Measurements from ENCODE around the gene ITPR2. TPM values are rescaled to one million over a fixed set of nuclear protein-coding genes. Genes with fewer than 3 reads are reported as not detected.
"Not testable (repeated sequence)": the region's sequence is repeated elsewhere in the genome, so short reads cannot be mapped to it uniquely, and the experiment has no call there.

The ITPR2 gene
- total and polyA plus RNA-seq, 4 donors, result 1.5 to 84.8 (median 21.8) TPM

DNA sequence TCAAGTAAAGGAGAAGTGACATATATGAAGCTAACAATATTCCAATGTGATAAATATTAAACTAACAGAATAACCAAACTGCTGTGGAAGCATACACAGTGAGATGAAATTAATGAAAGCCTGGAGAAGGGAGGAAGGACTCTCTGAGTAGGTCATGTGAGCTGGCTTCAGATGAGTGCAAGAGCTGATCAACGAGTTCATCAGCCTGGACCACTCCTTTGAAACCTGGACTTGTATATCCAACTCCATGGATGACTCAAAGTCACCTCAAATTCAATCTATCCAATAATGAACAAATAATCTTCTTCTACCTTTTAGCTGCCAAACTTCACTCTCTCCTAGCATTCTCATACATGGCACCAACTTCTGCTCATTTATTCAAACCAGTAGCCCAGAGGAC lies 391.6 kb downstream of the ITPR2 start:
- WGBS, 2 donors, result 81 to 94% methylated on average over 1 of the region's 1 CpG
- no peak overlapping the region for H3K4me3 ChIP-seq (ENCODE audit: low read length in 2 of 2)
- no peaks in the 10 kb centered on the region for H3K4me1 ChIP-seq (ENCODE audit: control insufficient read depth in 1 of 2, insufficient read depth in 2 of 2, low read length in 2 of 2)
- intact Hi-C loops (cut with DNase I), result no loop called here
- no peak for ATAC-seq (ENCODE audit: low FRiP score)
- no peak overlapping the region for H3K27ac ChIP-seq (ENCODE audit: low read depth in 1 of 2, low read length in 2 of 2)
- H3K9me3 ChIP-seq (ENCODE audit: control insufficient read depth, low read length), result no peaks in the 10 kb centered on the region
- H3K36me3 ChIP-seq (ENCODE audit: control insufficient read depth in 1 of 2, insufficient read depth in 2 of 2, low read length in 1 of 2), result no peaks in the 10 kb centered on the region
- DNase-seq, result no peak
- H3K27me3 ChIP-seq (ENCODE audit: control insufficient read depth in 1 of 2, insufficient read depth in 2 of 2, low read length in 1 of 2), result no peaks in the 10 kb centered on the region

- 93 to 97% methylated on average over 1 of the region's 1 CpG for WGBS, 2 donors
- Histone ChIP-seq H3K9me3 (ENCODE audit: control insufficient read depth, low read length) (no peaks in the 10 kb centered on the region), H3K4me3 (ENCODE audit: low read length in 2 of 2) (no peak overlapping the region), H3K27ac (ENCODE audit: low read depth in 1 of 2, low read length in 2 of 2) (no peak overlapping the region), H3K36me3 (ENCODE audit: control insufficient read depth in 1 of 2, insufficient read depth in 2 of 2, low read length in 1 of 2) (no peaks in the 10 kb centered on the region), H3K4me1 (ENCODE audit: control insufficient read depth in 1 of 2, insufficient read depth in 2 of 2, low read length in 2 of 2) (no peaks in the 10 kb centered on the region), H3K27me3 (ENCODE audit: control insufficient read depth in 1 of 2, insufficient read depth in 2 of 2, low read length in 1 of 2) (no peaks in the 10 kb centered on the region)
- DNase-seq, result no peak
- ATAC-seq (ENCODE audit: low FRiP score), result no peak
- intact Hi-C loops (cut with DNase I), result loop anchor here in 1 of 2 donors (10.0 kb wide), 1 partner anchor 340 kb away; no protein-coding TSS in a partner anchor
Measured at GRCh38 chr12:26435069-26435404, 398.0 kb downstream of the ITPR2 start.

DNA sequence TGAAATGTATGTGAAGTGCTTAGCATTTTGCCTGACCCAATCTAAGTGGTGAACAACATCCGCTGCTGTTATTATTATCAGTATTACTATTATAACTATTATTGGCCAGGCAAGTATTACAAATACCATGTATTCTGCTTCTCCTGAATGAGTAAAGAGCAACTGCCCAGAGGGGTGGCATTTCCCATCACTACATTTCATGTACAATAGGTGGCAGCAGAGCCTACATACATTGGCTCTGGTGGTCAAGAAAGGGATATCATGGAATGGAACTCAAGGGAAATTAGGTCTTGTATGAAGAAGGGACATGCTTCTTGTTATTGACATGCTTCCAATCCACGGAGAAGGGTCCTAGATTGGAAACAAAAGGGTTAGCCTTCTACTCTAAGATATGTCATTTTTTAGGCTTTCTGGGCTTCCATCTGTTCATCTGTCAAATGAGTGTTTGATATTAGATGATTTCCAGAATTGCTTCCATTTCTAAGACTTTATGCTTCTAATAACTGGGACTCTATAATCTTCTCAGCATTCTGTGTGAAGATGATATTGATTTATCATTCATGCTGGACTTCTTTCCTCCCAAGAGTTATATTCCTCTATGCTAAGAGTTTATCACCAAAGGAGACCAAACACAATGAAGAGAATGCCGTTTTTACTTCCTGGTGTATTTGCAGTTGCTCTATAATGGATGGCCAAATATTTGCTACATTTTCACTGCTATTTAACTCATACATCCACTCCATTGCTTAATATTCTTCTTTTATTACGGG lies 398.5 kb downstream of the ITPR2 start:
- intact Hi-C loops (cut with DNase I), result loop anchor here in 1 of 2 donors (10.0 kb wide), 1 partner anchor 340 kb away; no protein-coding TSS in a partner anchor
- WGBS, 2 donors, result 77 to 82% methylated on average over 4 of the region's 4 CpGs

DNA sequence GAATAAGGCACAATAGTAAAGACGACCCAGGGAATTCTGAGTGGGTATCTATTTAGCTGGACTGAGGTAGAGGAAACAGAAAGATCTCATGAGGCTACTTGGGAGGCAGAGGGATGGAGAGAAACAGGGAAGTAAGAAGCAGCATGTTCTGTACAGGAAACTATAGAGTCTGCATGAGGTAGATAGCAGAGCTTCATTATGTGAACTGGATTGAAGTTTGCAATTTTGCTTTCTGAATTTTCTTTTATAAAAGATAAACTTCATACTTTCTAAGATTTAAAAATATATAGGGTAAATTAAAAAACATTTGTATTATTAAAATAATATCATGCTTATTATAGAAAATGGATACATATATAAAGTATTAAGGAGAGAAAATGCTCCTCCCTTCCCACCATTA lies 399.3 kb downstream of the ITPR2 start:
- H3K4me3 ChIP-seq (ENCODE audit: low read length in 2 of 2); H3K27ac ChIP-seq (ENCODE audit: low read depth in 1 of 2, low read length in 2 of 2); H3K9me3 ChIP-seq (ENCODE audit: control insufficient read depth, low read length); H3K36me3 ChIP-seq (ENCODE audit: control insufficient read depth in 1 of 2, insufficient read depth in 2 of 2, low read length in 1 of 2); H3K27me3 ChIP-seq (ENCODE audit: control insufficient read depth in 1 of 2, insufficient read depth in 2 of 2, low read length in 1 of 2); DNase-seq; H3K4me1 ChIP-seq (ENCODE audit: control insufficient read depth in 1 of 2, insufficient read depth in 2 of 2, low read length in 2 of 2); ATAC-seq (ENCODE audit: low FRiP score): not testable (repeated sequence)
- intact Hi-C loops (cut with DNase I), result loop anchor here in 1 of 2 donors (10.0 kb wide), 1 partner anchor 339 kb away; no protein-coding TSS in a partner anchor
- WGBS, 2 donors, result 88 to 92% methylated on average over 1 of the region's 1 CpG

More for the DNA sequence above, 398.5 kb downstream of the ITPR2 start:
- H3K27me3 ChIP-seq (ENCODE audit: control insufficient read depth in 1 of 2, insufficient read depth in 2 of 2, low read length in 1 of 2), result no peaks in the 10 kb centered on the region
- no peak overlapping the region for H3K4me3 ChIP-seq (ENCODE audit: low read length in 2 of 2)
- ATAC-seq (ENCODE audit: low FRiP score) (no peak), DNase-seq (no peak)
- no peaks in the 10 kb centered on the region for H3K9me3 ChIP-seq (ENCODE audit: control insufficient read depth, low read length)
- no peak overlapping the region for H3K27ac ChIP-seq (ENCODE audit: low read depth in 1 of 2, low read length in 2 of 2)
- H3K36me3 ChIP-seq (ENCODE audit: control insufficient read depth in 1 of 2, insufficient read depth in 2 of 2, low read length in 1 of 2), result no peaks in the 10 kb centered on the region
- no peaks in the 10 kb centered on the region for H3K4me1 ChIP-seq (ENCODE audit: control insufficient read depth in 1 of 2, insufficient read depth in 2 of 2, low read length in 2 of 2)

DNA sequence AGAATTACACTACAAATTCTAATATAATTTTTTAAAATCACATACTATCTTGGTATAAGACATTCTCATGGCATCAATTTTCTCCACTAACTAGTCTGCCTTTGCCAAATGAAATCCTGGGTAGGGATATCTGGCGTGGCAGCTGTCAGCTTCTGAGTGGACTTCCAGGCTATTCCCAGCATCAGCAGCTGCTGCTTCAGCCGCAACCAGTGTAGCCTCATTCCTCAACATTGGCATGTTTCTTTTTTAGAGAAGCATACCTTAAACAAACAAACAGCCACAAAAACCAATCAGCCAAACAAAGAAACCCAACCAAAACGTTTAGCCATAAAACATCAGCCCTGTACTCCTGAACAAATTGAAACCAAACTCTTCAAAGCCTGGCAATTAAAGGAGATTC lies 401.8 kb downstream of the ITPR2 start:
- Histone ChIP-seq H3K27me3 (ENCODE audit: control insufficient read depth in 1 of 2, insufficient read depth in 2 of 2, low read length in 1 of 2) (no peaks in the 10 kb centered on the region), H3K36me3 (ENCODE audit: control insufficient read depth in 1 of 2, insufficient read depth in 2 of 2, low read length in 1 of 2) (no peaks in the 10 kb centered on the region), H3K4me3 (ENCODE audit: low read length in 2 of 2) (no peak overlapping the region), H3K27ac (ENCODE audit: low read depth in 1 of 2, low read length in 2 of 2) (no peak overlapping the region), H3K4me1 (ENCODE audit: control insufficient read depth in 1 of 2, insufficient read depth in 2 of 2, low read length in 2 of 2) (no peaks in the 10 kb centered on the region), H3K9me3 (ENCODE audit: control insufficient read depth, low read length) (no peaks in the 10 kb centered on the region)
- DNase-seq (no peak), ATAC-seq (ENCODE audit: low FRiP score) (no peak)
- intact Hi-C loops (cut with DNase I), result loop anchor here in 1 of 2 donors (10.0 kb wide), 1 partner anchor 336 kb away; no protein-coding TSS in a partner anchor
- WGBS, 2 donors, result 40 to 46% methylated on average over 3 of the region's 3 CpGs

DNA sequence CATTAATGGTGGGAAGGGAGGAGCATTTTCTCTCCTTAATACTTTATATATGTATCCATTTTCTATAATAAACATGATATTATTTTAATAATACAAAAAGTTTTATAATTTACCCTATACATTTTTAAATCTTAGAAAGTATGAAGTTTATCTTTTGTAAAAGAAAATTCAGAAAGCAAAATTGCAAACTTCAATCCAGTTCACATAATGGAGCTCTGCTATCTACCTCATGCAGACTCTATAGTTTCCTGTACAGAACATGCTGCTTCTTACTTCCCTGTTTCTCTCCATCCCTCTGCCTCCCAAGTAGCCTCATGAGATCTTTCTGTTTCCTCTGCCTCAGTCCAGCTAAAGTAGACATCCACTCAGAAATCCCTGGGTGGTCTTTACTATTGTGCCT lies 402.4 kb downstream of the ITPR2 start:
- ATAC-seq (ENCODE audit: low FRiP score); H3K4me3 ChIP-seq (ENCODE audit: low read length in 2 of 2); H3K27ac ChIP-seq (ENCODE audit: low read depth in 1 of 2, low read length in 2 of 2); H3K36me3 ChIP-seq (ENCODE audit: control insufficient read depth in 1 of 2, insufficient read depth in 2 of 2, low read length in 1 of 2); H3K27me3 ChIP-seq (ENCODE audit: control insufficient read depth in 1 of 2, insufficient read depth in 2 of 2, low read length in 1 of 2); DNase-seq; H3K9me3 ChIP-seq (ENCODE audit: control insufficient read depth, low read length); H3K4me1 ChIP-seq (ENCODE audit: control insufficient read depth in 1 of 2, insufficient read depth in 2 of 2, low read length in 2 of 2): not testable (repeated sequence)
- intact Hi-C loops (cut with DNase I), result loop anchor here in 1 of 2 donors (10.0 kb wide), 1 partner anchor 336 kb away; no protein-coding TSS in a partner anchor

DNA sequence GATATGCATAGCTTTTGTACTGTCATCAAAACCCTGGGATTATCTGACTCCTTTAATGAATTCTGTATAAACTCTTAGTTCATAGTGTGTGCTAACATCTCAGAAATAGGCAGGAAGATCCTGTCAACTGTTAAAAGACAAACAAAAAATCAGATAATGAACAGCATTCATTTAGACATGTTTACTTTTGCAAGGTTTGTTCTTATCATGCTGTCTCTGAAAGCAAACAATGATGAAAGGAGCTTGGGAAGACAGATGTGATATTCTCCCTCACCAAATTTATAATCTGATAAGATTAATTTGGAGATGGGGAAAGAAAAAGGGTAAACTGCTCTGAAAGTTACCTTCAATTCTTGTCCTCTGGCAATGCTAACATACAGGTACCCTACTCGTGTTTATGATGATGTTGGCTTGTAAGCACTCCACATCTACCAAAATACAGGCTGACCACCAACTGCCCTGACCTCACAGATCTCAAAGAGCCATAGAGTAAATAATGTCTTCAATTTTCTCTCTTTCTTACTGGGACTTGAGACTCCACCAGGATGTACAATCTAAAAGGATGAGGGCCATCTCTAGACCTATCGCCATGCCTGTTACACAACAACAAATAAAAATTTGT lies 403.8 kb downstream of the ITPR2 start:
- no peaks in the 10 kb centered on the region for H3K27me3 ChIP-seq (ENCODE audit: control insufficient read depth in 1 of 2, insufficient read depth in 2 of 2, low read length in 1 of 2)
- no peaks in the 10 kb centered on the region for H3K4me1 ChIP-seq (ENCODE audit: control insufficient read depth in 1 of 2, insufficient read depth in 2 of 2, low read length in 2 of 2)
- no peak overlapping the region for H3K4me3 ChIP-seq (ENCODE audit: low read length in 2 of 2)
- DNase-seq (no peak), ATAC-seq (ENCODE audit: low FRiP score) (no peak)
- H3K27ac ChIP-seq (ENCODE audit: low read depth in 1 of 2, low read length in 2 of 2), result no peak overlapping the region
- intact Hi-C loops (cut with DNase I), result loop anchor here in 1 of 2 donors (10.0 kb wide), 1 partner anchor 304 kb away; the partner anchor contains the start of gene BHLHE41
- WGBS, 2 donors, result 95 to 96% methylated on average over 2 of the region's 2 CpGs
- no peaks in the 10 kb centered on the region for H3K9me3 ChIP-seq (ENCODE audit: control insufficient read depth, low read length)
- no peaks in the 10 kb centered on the region for H3K36me3 ChIP-seq (ENCODE audit: control insufficient read depth in 1 of 2, insufficient read depth in 2 of 2, low read length in 1 of 2)

- DNase-seq (no peak), ATAC-seq (ENCODE audit: low FRiP score) (no peak)
- H3K4me1 ChIP-seq (ENCODE audit: control insufficient read depth in 1 of 2, insufficient read depth in 2 of 2, low read length in 2 of 2), result no peaks in the 10 kb centered on the region
- 81% methylated on average over 2 of the region's 2 CpGs for WGBS, 2 donors
- H3K27ac ChIP-seq (ENCODE audit: low read depth in 1 of 2, low read length in 2 of 2), result no peak overlapping the region
- no peaks in the 10 kb centered on the region for H3K27me3 ChIP-seq (ENCODE audit: control insufficient read depth in 1 of 2, insufficient read depth in 2 of 2, low read length in 1 of 2)
- H3K4me3 ChIP-seq (ENCODE audit: low read length in 2 of 2), result no peak overlapping the region
- no peaks in the 10 kb centered on the region for H3K36me3 ChIP-seq (ENCODE audit: control insufficient read depth in 1 of 2, insufficient read depth in 2 of 2, low read length in 1 of 2)
- no peaks in the 10 kb centered on the region for H3K9me3 ChIP-seq (ENCODE audit: control insufficient read depth, low read length)
- intact Hi-C loops (cut with DNase I), result loop anchor here in 1 of 2 donors (10.0 kb wide), 1 partner anchor 304 kb away; the partner anchor contains the start of gene BHLHE41
Measured at GRCh38 chr12:26428420-26428819, 404.6 kb downstream of the ITPR2 start.

All from aorta (tissue), 5 donors.